ENCODE results near the gene FSTL5. TPM values are rescaled to one million over a fixed set of nuclear protein-coding genes. Genes with fewer than 3 reads are reported as not detected.

FSTL5 gene
- total and polyA plus RNA-seq, 2 experiments from 2014 or later = not detected

- Histone ChIP-seq H2AFZ (no peak overlapping the region), H3F3A (ENCODE audit: insufficient read depth) (no peaks in the 10 kb centered on the region), H3K4me2 (ENCODE audit: unreplicated experiment) (no peak overlapping the region), H3K79me2 (ENCODE audit: insufficient read depth) (no peaks in the 10 kb centered on the region), H3K9me3 (ENCODE audit: low read depth) (no peaks in the 10 kb centered on the region), H4K20me1 (ENCODE audit: insufficient read depth) (no peaks in the 10 kb centered on the region), H3K27ac (no peak overlapping the region), H3K9ac (no peak overlapping the region), H3K27me3 (replicated peaks; ENCODE audit: insufficient read depth) (no peaks in the 10 kb centered on the region), H3K9me2 (ENCODE audit: insufficient read depth) (no peaks in the 10 kb centered on the region), H3K4me3 (no peak overlapping the region), H3K36me3 (ENCODE audit: low read depth) (no peaks in the 10 kb centered on the region), H3K4me1 (ENCODE audit: insufficient read depth) (no peaks in the 10 kb centered on the region)
- WGBS, 2 experiments (ENCODE audit: low coverage in 1 of 2, low lambda C conversion rate in 2 of 2, missing lambda C conversion rate in 2 of 2) = 30 to 34% methylated on average over 5 of the region's 5 CpGs
- no peak for DNase-seq
- TF ChIP-seq EZH2 (IDR thresholded peaks at IDR 0.05; ENCODE audit: insufficient read depth, poor library complexity, severe bottlenecking) (no peak), EZH2phosphoT487 (IDR thresholded peaks at IDR 0.05; ENCODE audit: insufficient read depth, low read depth) (no peak)
- in situ Hi-C loops (cut with MboI) = no loop called here
Measured at GRCh38 chr4:161813389-161813788, 350.4 kb downstream of the FSTL5 start.

- no peaks in the 10 kb centered on the region for H4K20me1 ChIP-seq (ENCODE audit: insufficient read depth)
- H3K4me1 ChIP-seq (ENCODE audit: insufficient read depth) = no peaks in the 10 kb centered on the region
- no peaks in the 10 kb centered on the region for H3F3A ChIP-seq (ENCODE audit: insufficient read depth)
- H3K27me3 ChIP-seq (replicated peaks; ENCODE audit: insufficient read depth) = no peaks in the 10 kb centered on the region
- H3K9me3 ChIP-seq (ENCODE audit: low read depth) = no peaks in the 10 kb centered on the region
- no peaks in the 10 kb centered on the region for H3K79me2 ChIP-seq (ENCODE audit: insufficient read depth)
- no peaks in the 10 kb centered on the region for H3K36me3 ChIP-seq (ENCODE audit: low read depth)
- WGBS, 2 experiments (ENCODE audit: low coverage in 1 of 2, low lambda C conversion rate in 2 of 2, missing lambda C conversion rate in 2 of 2) = 11 to 18% methylated on average over 2 of the region's 2 CpGs
- H3K9me2 ChIP-seq (ENCODE audit: insufficient read depth) = no peaks in the 10 kb centered on the region
- no peak overlapping the region for H2AFZ ChIP-seq
- in situ Hi-C loops (cut with MboI) = no loop called here
- H3K27ac ChIP-seq = no peak overlapping the region
- no peak for TF ChIP-seq EZH2 (IDR thresholded peaks at IDR 0.05; ENCODE audit: insufficient read depth, poor library complexity, severe bottlenecking)
- TF ChIP-seq EZH2phosphoT487 (IDR thresholded peaks at IDR 0.05; ENCODE audit: insufficient read depth, low read depth) = no peak
- no peak for DNase-seq
- no peak overlapping the region for H3K4me3 ChIP-seq
- no peak overlapping the region for H3K4me2 ChIP-seq (ENCODE audit: unreplicated experiment)
- H3K9ac ChIP-seq = no peak overlapping the region
Measured at GRCh38 chr4:161803171-161803570, 360.6 kb downstream of the FSTL5 start.

- no peak for DNase-seq
- no peaks in the 10 kb centered on the region for H3K27me3 ChIP-seq (replicated peaks; ENCODE audit: insufficient read depth)
- WGBS, 2 experiments (ENCODE audit: low coverage in 1 of 2, low lambda C conversion rate in 2 of 2, missing lambda C conversion rate in 2 of 2) = 21 to 23% methylated on average over 3 of the region's 3 CpGs
- no peak for TF ChIP-seq EZH2 (IDR thresholded peaks at IDR 0.05; ENCODE audit: insufficient read depth, poor library complexity, severe bottlenecking)
- no peak for TF ChIP-seq EZH2phosphoT487 (IDR thresholded peaks at IDR 0.05; ENCODE audit: insufficient read depth, low read depth)
- H2AFZ ChIP-seq = no peak overlapping the region
- H3K79me2 ChIP-seq (ENCODE audit: insufficient read depth) = no peaks in the 10 kb centered on the region
- no peaks in the 10 kb centered on the region for H3K36me3 ChIP-seq (ENCODE audit: low read depth)
- H3K4me1 ChIP-seq (ENCODE audit: insufficient read depth) = no peaks in the 10 kb centered on the region
- H3F3A ChIP-seq (ENCODE audit: insufficient read depth) = no peaks in the 10 kb centered on the region
- no peak overlapping the region for H3K27ac ChIP-seq
- no peaks in the 10 kb centered on the region for H3K9me3 ChIP-seq (ENCODE audit: low read depth)
- no peak overlapping the region for H3K4me3 ChIP-seq
- H3K9me2 ChIP-seq (ENCODE audit: insufficient read depth) = no peaks in the 10 kb centered on the region
- H4K20me1 ChIP-seq (ENCODE audit: insufficient read depth) = no peaks in the 10 kb centered on the region
- no peak overlapping the region for H3K9ac ChIP-seq
- H3K4me2 ChIP-seq (ENCODE audit: unreplicated experiment) = no peak overlapping the region
- in situ Hi-C loops (cut with MboI) = no loop called here
Measured at GRCh38 chr4:161799710-161800109, 364.1 kb downstream of the FSTL5 start.

- Histone ChIP-seq H3K79me2 (ENCODE audit: insufficient read depth) (no peaks in the 10 kb centered on the region), H3K36me3 (ENCODE audit: low read depth) (no peaks in the 10 kb centered on the region), H3K9ac (no peak overlapping the region), H3K27ac (no peak overlapping the region), H3K4me2 (ENCODE audit: unreplicated experiment) (no peak overlapping the region), H2AFZ (no peak overlapping the region), H4K20me1 (ENCODE audit: insufficient read depth) (no peaks in the 10 kb centered on the region), H3K4me3 (no peak overlapping the region), H3F3A (ENCODE audit: insufficient read depth) (no peaks in the 10 kb centered on the region), H3K9me3 (ENCODE audit: low read depth) (no peaks in the 10 kb centered on the region), H3K9me2 (ENCODE audit: insufficient read depth) (no peaks in the 10 kb centered on the region), H3K4me1 (ENCODE audit: insufficient read depth) (no peaks in the 10 kb centered on the region), H3K27me3 (replicated peaks; ENCODE audit: insufficient read depth) (no peaks in the 10 kb centered on the region)
- 20 to 25% methylated on average over 4 of the region's 4 CpGs for WGBS, 2 experiments (ENCODE audit: low coverage in 1 of 2, low lambda C conversion rate in 2 of 2, missing lambda C conversion rate in 2 of 2)
- TF ChIP-seq EZH2phosphoT487 (IDR thresholded peaks at IDR 0.05; ENCODE audit: insufficient read depth, low read depth) (no peak), EZH2 (IDR thresholded peaks at IDR 0.05; ENCODE audit: insufficient read depth, poor library complexity, severe bottlenecking) (no peak)
- no peak for DNase-seq
- in situ Hi-C loops (cut with MboI) = no loop called here
Measured at GRCh38 chr4:161792991-161793390, 370.8 kb downstream of the FSTL5 start.

All from GM23248 (cell line).